ENCODE data around the gene WFDC5.
"Not testable (repeated sequence)": the region's sequence is repeated elsewhere in the genome, so short reads cannot be mapped to it uniquely, and the experiment has no call there.

The WFDC5 gene

DNA sequence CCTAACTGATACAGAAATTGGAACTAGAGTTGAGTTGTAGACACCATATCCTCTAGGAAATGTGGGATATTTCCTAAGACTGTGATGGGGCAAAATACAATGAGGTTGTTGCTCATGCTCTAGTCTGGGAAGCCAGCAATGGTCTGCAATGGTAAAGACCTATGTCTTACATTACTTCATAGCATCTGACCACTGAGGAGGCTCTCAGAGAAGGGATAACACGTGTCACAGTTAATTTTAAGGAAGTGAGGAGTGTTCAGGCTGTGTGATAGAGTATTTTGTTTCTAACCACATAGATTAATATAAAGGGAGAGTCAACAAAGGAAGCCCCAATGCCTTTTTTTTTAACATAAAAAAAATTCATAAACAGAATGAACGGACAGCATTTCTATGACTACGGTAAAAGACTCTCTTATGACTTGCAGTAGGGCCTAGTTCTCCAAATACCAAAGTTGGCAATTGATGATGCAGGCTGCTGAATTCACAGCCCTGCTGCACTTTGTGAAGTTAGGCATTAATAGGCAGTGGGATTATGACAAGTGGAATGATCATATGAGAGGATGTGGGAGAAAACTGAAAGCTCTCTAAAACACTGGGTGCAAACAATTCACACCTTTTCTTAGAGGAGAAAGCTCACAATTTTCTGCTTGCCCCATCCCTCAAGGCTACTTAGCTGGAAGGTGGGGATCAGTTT, 27.7 kb downstream of the WFDC5 start:
- DNase-seq = no peak

DNA sequence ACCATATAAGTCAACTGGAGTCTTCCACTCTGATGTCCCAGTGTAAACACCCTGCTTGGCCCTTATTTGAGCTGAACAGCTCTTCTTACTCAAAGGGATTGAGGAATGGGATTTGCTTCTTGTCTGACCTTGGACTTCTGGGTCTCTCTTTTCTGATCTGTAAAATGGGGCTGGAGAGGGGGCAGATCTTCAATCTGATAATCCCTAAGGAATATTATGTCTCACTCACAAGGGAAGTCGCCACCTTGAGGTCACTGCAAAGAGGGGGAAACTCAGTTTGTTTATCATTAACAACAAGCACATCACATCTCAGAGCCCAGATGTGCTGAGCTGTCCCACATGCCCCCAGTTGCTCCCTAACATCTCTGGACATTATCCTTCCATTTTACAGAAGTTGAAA, 29.1 kb downstream of the WFDC5 start:
- no peak for DNase-seq

DNA sequence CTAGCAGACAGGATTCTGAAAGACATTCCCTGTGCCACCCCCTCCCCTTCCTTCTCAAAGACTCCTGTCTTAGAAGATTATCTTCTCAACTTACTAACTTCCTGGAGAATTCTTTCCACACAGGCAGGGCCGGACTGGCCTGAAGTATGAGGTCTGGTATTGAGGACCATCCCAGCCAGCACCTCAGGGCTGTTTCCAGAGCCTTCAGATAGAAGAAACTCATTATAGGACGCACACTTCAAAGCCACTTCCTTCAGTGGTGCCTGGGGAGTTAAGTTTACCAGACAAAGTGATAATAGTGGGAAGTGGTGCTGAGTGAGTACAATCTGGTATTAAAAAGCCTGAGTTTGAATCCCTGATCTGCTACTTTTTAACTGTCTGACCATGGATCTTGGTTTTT, 29.7 kb downstream of the WFDC5 start:
- no peak for DNase-seq

DNA sequence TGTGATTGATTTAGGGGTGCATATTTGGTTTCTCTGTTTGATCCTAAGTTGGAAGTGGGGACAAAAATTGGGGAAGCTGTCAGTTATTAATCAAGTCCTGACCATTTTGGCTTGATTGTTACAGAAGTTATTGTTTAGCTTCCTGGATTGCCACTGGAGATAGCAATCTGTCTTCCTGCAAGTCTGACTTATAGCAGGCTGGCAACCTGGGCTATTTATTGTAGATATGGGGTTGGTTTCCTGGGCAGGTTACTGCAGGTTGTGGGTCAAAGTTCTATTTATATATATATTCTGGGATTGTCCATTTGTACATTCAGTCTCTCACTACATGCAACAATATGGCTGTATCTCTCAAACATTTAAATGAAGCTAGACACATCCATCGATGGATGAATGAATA, 31.8 kb downstream of the WFDC5 start:
- DNase-seq = no peak

DNA sequence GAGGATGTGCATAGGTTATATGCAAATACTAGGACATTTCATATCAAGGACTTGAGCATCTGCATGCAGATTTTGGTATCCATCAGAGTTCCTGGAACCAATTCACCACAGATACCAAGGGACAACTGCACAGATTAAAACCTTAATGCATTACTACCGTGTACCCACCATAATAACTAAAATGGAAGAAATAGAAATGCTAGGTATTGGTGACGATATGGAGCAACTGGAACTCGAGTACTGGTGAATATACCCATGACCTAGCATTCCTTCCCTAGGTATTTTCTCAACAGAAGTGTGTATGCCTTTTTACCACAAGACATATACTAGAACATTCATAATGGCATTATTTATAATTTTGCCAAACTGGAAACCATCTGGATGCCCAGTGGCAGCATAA, 32.5 kb downstream of the WFDC5 start:
- DNase-seq = no peak

DNA sequence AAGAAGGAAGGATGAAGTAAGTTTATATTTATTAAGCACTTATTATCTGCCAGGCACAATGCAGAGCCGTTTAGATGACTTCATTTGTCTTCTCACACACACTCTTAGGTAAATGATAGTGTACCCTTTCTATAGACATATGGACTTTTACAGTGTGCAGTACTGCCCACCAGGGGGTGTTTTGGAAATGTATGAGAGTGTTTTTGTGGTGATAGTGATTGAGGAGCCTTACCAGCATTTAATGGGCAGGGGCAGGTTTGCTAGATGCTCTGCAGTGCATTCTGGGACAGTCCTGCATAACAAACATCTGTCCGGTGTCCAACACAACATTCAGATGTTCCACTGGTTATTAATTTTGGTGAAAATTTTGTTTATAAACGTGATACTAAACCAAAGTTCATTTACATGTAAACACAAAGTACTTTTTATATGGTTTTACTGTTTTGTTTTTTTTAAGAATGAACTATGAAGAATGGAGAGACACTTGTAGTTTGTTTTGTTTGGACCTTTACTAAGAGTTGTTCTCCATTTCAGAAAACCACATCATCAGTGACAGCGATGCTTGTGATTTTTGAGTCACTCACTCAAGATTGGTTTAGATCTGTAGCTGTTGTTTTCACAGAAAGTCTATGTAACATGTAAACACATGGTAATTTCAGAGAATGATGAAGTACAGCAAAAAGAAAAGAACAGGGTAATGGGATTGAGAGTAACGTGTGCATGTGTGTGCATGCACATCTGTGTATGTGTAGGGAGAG, 33.9 kb downstream of the WFDC5 start:
- DNase-seq = no peak

DNA sequence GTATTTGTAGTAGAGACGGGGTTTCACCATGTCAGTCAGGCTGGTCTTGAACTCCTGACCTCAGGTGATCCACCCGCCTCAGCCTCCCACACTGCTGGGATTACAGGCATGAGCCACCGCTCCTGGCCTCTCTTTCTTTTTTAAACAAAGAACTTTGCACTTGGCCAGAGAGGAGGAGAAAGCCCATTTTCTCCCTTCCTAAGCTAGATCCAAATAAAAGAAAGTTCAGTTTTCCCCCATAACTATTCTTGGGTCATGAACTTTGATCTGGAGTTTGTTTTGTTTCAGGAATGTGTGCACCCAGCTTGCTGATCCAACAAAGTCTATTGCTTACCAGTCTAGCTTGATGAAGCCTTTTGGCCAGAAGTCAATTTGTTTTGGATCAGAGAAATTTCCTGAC, 37.4 kb downstream of the WFDC5 start:
- no peak for DNase-seq

DNA sequence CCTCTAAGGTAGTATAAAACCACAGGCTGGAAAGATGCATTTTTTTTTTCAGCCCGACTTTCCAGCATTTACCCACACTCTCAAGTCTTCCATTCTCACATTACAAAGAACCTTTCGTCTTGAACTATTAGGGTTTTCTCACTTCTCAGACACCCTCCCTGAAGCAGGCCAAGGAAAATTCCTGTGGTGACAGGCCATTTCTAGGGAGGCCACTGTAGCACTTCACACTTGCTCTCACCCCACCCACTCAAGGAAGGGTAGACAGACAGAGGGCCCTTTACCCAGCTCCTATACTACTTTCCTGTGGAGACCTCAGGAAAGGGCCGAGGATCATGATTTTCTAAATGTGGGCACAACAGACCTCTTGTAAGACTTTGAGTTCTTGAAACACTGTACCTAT, 41.8 kb downstream of the WFDC5 start:
- no peak for DNase-seq

DNA sequence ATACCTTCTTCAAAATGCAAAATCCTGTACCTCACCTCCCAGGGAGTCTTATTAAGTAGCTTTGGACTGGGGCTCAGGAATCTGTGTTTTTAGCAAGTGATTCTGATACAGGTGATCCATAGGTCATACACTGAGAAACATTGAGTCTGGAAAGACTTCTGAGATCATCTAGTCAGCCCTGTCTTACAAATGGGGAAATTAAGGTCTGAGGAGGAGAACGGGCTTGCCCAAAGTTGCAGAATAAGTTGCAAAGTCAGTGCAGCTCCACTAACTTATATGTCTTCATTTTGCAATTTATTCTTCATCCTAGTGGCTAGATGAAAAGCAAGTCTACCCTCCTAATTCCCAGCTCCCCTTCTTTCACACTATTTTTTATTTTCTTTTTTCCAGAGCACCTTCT, 42.9 kb downstream of the WFDC5 start:
- DNase-seq = no peak

DNA sequence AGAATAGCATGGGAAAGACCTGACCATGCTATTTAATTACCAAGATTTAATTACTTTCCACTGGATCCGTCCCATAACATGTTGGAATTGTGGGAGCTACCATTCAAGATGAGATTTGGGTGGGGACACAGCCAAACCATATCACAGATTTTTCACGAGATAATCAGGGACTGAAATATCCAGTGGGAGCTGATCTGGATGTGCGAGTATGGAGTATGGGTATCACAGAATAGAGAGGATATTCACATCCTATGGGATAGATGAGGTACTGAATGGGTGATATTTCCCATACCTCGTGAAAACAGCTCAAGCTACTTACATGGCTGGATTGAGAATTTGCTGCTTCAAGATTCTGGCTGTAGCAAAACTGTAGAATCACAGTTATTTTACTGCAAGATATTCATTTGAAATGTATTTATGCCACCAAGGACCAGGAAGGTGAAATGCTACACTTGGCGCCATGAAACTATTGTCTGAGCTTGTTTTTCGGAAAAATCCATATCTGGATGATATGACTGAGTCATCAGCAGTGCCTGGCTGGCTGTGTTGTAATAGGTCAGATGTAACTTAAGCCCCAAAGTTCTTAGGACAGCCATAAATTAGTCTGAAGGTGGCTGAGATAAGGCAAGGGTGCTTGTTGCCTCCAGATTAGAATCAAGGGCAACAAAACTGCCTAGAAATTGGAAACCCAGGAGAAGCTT, 43.9 kb downstream of the WFDC5 start:
- no peak for DNase-seq

DNA sequence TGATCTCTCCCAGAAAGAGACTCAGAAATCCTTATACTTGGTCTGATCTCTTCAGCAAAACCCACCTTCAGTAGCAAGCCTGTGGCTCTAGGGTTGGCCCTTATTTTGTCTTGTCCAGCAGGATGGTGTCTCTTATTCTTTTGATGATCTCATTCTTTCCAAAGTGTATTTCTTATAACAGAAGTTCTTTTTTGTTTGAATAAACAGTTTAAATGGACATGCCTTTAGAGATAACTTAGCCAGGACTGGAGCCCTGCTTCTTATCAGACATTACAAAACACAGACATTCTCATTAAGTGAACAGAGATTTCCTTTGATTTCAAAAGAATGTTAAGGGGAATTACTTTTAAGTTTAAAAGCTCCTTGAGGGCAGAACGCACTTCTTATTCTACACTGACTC, 45.7 kb downstream of the WFDC5 start:
- no peak for DNase-seq

DNA sequence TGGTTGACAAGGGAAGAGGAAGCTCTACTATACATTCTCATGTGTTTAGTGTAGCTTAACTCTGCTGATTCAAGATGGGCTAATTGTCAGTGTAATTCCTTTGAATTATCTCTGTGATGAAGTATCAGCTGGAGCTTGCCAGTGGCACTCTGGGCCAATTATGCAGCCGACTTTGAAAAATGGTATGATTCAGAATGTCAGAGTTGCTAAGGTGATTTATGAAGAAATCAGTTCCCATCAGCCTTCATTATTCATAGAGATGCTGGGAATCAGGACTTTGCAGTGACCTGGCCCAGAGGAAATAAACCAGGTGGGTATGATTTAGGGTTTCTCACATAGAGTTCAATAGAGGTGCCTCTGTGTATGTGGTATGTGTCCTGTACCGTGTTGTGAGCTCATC, 47.4 kb downstream of the WFDC5 start:
- DNase-seq = no peak

DNA sequence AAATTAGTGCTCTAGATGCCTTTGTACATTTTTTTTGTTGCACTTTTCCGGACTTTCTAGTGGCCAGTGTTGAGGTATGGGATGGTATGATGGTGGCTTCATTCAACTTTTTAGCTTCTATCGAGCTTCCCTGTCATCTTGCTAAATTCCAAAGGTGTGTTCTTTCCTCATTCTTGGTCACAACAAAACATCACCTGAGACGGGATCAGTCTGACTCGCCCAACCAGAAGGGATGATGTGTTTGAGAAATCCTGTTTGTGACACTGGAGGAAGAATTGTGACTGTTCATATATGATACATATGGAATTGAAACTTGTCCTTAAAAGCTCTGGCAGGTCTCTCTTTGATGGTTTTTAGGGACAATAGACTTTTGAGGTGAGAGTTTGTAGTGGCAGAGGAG, 47.9 kb downstream of the WFDC5 start:
- DNase-seq = no peak

DNA sequence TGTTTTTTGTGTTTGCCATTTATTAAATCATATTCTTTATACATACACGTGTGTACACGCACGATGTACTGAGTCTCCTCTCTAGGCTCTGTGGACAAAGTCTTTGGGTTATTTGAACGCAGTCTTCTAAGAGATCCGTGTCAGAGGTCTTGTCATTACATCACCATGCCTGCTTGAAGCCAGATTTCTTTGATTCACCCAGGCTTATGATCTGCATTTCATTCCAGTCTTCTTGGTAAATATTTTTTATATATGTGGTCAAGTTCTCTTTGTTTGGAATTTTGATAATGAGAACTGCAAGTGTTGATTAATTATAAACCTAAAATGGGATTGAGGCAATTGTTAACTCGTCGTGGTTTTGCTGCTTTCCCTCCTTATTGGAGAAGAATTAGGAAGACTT, 48.6 kb downstream of the WFDC5 start:
- DNase-seq = no peak

DNA sequence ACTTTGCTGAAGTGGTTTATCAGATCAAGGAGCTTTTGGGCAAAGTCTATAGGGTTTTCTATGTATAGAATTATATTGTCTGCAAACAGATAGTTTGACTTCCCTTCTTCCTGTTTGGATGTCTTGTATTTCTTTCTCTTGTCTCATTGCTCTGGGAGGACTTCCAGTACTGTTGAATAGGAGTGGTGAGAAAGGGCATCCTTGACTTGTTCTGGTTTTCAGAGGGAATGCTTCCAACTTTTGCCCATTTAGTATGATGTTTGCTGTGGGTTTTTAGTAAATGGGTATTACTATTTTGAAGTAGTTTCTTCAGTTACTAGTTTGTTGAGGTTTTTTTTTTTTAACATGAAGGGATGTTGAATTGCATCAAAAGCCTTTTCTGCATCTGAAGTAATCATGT, 50.2 kb downstream of the WFDC5 start:
- no peak for DNase-seq

DNA sequence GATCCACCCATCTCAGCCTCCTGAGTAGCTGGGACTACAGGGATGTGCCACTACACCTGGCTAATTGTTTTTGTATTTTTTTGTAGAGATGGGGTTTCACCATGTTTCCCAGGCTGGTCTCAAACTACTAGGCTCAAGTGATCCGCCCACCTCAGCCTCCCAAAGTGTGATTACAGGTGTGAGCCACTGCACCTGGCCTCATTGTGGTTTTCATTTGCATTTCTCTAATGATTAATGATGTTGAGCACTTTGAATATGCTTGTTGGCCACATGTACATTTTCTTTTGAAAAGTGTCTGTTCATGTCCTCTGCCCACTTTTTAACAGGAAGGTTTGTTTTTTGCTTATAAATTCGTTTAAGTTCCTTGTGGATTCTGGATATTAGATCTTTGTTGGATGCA, 51.9 kb downstream of the WFDC5 start:
- DNase-seq = not testable (repeated sequence)

DNA sequence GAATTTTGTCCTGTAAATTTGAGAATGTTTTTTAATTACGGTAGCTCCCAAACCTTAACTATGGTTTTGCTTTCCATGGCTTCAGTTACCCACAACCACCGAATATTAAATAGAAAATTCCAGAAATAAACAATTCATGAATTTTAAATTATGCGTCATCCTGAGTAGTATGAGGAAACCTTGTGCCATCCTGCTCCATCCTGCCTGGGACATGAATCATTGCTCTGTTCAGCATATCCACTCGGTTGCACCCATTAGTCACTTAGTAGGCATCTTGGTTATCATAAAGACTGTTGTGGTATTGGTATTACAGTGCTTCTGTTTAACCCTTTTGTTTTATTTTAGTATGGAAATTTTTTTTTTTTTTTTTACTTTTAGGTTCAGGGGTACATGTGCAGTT, 53.7 kb downstream of the WFDC5 start:
- no peak for DNase-seq

DNA sequence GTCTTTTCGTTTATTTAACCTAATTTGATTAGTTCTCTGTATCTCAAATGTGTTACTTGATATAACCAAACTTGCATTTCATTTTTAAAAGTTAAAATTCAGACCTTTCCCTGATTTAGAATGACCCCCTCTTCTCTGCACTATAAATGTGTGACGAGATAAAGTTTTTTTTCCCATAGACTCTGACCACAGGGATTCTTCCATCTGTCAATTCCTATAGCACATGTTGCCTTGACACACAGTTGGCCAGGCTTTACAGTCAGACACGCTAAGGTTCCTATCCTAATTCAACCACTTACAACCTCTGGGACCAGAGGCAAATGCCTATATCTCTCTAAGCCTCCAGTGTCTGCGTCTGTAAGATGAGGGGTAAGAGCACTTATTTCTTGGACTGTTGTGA, 54.7 kb downstream of the WFDC5 start:
- DNase-seq = no peak
